ENCODE data around the gene ZNF48.
A peak's percentile ranks its signal among the peaks of the same experiment; 100 is the strongest.

ZNF48 gene

DNA sequence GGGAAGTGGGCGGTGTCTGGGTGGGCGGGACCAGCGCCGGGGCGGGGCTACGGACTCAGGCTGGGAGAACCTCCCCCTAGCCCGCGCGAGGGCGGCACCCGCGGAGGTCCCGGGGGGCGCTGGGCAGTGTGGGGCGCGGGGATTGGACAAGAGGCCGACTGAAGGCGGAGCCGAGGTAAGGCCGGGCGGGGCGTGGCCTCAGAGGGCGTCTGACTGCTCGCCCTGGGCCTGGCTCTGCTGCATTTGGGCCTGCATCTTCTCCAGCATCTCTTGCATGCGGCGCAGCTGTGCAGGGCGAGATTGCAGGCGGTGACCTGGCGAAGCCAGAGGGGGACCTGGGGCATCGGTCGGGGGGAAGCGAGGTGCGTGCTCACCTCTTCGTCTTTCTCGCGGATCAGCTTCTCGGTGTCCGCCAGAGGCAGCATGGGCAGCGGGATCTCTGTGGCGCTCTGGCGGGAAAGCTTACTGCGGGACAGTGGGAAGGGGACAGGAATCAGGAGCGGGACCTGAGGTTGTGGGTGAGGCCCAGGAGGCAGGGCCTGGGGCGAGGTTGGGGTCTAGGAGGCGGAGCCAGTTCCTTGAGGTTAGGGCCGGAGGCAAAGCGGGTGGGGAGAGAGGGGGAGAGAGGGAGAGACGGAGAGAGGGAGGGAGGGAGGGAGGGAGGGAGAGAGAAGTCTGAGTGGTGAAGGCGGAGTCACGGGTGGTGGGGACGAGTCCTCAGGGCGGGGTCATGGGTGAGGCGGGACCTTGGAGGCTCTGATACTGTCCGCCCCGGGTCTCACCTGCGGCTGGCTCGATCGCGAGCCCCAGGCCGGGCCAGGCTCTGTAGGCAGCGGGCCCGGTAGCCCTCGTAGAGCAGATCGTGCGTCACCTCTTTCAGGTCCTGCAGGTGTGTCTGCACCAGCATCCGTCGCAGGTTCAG is 16.7 kb upstream of the ZNF48 start:
- Histone ChIP-seq H2AFZ (ENCODE audit: low read depth) (peak overlapping the region; percentile 98), H3K27ac (peak overlapping the region; percentile 99), H3K79me2 (ENCODE audit: insufficient read depth, low read depth) (0 out of 2 replicates have a peak, but pooled peaks cover 4% of the 10 kb centered on the region), H3K4me3 (IDR thresholded peaks at IDR 0.05; ENCODE audit: insufficient read depth, low read depth, low read length) (peak overlapping the region; percentile 68), H3K27me3 (ENCODE audit: insufficient read depth, low read depth) (no peaks in the 10 kb centered on the region), H3K36me3 (ENCODE audit: insufficient read depth) (no peaks in the 10 kb centered on the region), H4K20me1 (ENCODE audit: insufficient read depth) (no peaks in the 10 kb centered on the region), H3K4me2 (peak overlapping the region; percentile 97), H3K4me1 (ENCODE audit: low read depth, poor library complexity, severe bottlenecking) (peaks cover 10% of the 10 kb centered on the region), H3K9ac (peak overlapping the region; percentile 88)
- no peak for TF ChIP-seq CTCF (conservative IDR thresholded peaks at IDR 0.05; ENCODE audit: low read depth, low read length)

DNA sequence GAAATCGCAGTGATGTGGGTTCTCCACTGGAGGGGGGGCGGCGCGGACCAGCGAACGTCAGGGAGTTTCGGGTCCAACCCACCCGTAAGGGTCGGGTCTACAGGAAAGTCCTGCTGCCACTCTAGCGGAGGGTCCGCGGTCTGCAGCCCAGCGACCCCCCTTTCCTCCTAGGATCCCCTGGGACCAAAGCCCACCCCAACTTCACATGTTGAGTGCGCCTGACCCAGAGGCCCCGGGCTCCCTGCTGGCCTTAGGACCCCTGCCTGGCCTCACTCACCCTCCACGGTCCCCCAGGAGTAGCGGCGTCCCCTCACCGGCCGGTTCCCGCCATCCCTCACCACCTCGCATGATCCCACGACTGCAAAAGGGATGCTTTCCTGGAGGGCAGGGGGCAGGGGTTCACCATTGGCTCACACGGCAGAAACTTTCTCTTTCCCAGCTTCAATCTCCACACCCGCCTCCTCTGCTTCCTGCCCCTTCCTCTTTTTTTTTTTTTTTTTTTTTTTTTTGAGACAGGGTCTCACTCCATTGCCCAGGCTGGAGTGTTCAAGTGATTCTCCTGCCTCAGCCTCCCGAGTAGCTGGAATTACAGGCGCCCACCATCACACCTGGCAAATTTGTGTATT is 15.9 kb upstream of the ZNF48 start:
- H3K36me3 ChIP-seq (ENCODE audit: insufficient read depth) = no peaks in the 10 kb centered on the region
- H3K27ac ChIP-seq = peak overlapping the region; percentile 99
- H3K4me3 ChIP-seq (IDR thresholded peaks at IDR 0.05; ENCODE audit: insufficient read depth, low read depth, low read length) = no peak overlapping the region
- H3K27me3 ChIP-seq (ENCODE audit: insufficient read depth, low read depth) = no peaks in the 10 kb centered on the region
- H4K20me1 ChIP-seq (ENCODE audit: insufficient read depth) = no peaks in the 10 kb centered on the region
- H3K9ac ChIP-seq = peak overlapping the region; percentile 88; the same call in 1 of the 2 replicates
- H2AFZ ChIP-seq (ENCODE audit: low read depth) = peak overlapping the region; percentile 98; the same call in 1 of the 2 replicates
- 0 out of 2 replicates have a peak, but pooled peaks cover 4% of the 10 kb centered on the region for H3K79me2 ChIP-seq (ENCODE audit: insufficient read depth, low read depth)
- no peak for TF ChIP-seq CTCF (conservative IDR thresholded peaks at IDR 0.05; ENCODE audit: low read depth, low read length)
- H3K4me2 ChIP-seq = peak overlapping the region; percentile 97
- peaks cover 10% of the 10 kb centered on the region for H3K4me1 ChIP-seq (ENCODE audit: low read depth, poor library complexity, severe bottlenecking)

GRCh38 chr16:30380072-30380802 is 15.0 kb upstream of the ZNF48 start:
- H3K79me2 ChIP-seq (ENCODE audit: insufficient read depth, low read depth) = 0 out of 2 replicates have a peak, but pooled peaks cover 4% of the 10 kb centered on the region
- H3K27ac ChIP-seq = no peak overlapping the region
- no peak overlapping the region for H3K4me3 ChIP-seq (IDR thresholded peaks at IDR 0.05; ENCODE audit: insufficient read depth, low read depth, low read length)
- peak overlapping the region; percentile 97; the same call in 1 of the 2 replicates for H3K4me2 ChIP-seq
- peaks cover 10% of the 10 kb centered on the region for H3K4me1 ChIP-seq (ENCODE audit: low read depth, poor library complexity, severe bottlenecking)
- H3K36me3 ChIP-seq (ENCODE audit: insufficient read depth) = no peaks in the 10 kb centered on the region
- no peak for TF ChIP-seq CTCF (conservative IDR thresholded peaks at IDR 0.05; ENCODE audit: low read depth, low read length)
- H2AFZ ChIP-seq (ENCODE audit: low read depth) = no peak overlapping the region
- no peaks in the 10 kb centered on the region for H3K27me3 ChIP-seq (ENCODE audit: insufficient read depth, low read depth)
- no peak overlapping the region for H3K9ac ChIP-seq
- no peaks in the 10 kb centered on the region for H4K20me1 ChIP-seq (ENCODE audit: insufficient read depth)

GRCh38 chr16:30380803-30381208 is 14.4 kb upstream of the ZNF48 start:
- Histone ChIP-seq H2AFZ (ENCODE audit: low read depth) (no peak overlapping the region), H3K4me1 (ENCODE audit: low read depth, poor library complexity, severe bottlenecking) (peaks cover 10% of the 10 kb centered on the region), H3K79me2 (ENCODE audit: insufficient read depth, low read depth) (0 out of 2 replicates have a peak, but pooled peaks cover 4% of the 10 kb centered on the region), H3K27ac (no peak overlapping the region), H3K36me3 (ENCODE audit: insufficient read depth) (no peaks in the 10 kb centered on the region), H3K4me2 (no peak overlapping the region), H4K20me1 (ENCODE audit: insufficient read depth) (no peaks in the 10 kb centered on the region), H3K9ac (no peak overlapping the region), H3K27me3 (ENCODE audit: insufficient read depth, low read depth) (no peaks in the 10 kb centered on the region), H3K4me3 (IDR thresholded peaks at IDR 0.05; ENCODE audit: insufficient read depth, low read depth, low read length) (no peak overlapping the region)
- TF ChIP-seq CTCF (conservative IDR thresholded peaks at IDR 0.05; ENCODE audit: low read depth, low read length) = no peak
